Liver (tissue), 3 donors: Measurements from ENCODE around the gene CYLD.

Source experiments
- CTCF ChIP-seq: fragments of 150-350 bp; IDR thresholded peaks from 2 replicates; pipeline ENCODE4 v1.5.1; 2017; ENCODE audit warnings: improper control_type of control experiment, low read depth, low read length; ENCODE audit not compliant: missing input control
- EGR1 ChIP-seq, 2 donors: IDR thresholded peaks; 2 replicates each; pipeline ENCODE4 v1.6.1; 2016 to 2018; ENCODE audit warnings: antibody characterized with exemption in 2 of 2, low read depth in 2 of 2
- GABPA ChIP-seq, 2 donors: IDR thresholded peaks in 1 of 2; conservative IDR thresholded peaks in 1 of 2; 2 replicates each; pipeline ENCODE4 v1.6.1; 2016; ENCODE audit warnings: antibody characterized with exemption in 2 of 2, mild to moderate bottlenecking in 1 of 2, moderate library complexity in 1 of 2
- MAX ChIP-seq: IDR thresholded peaks from 2 replicates; pipeline ENCODE4 v1.6.1; 2016; ENCODE audit warnings: antibody characterized with exemption
- REST ChIP-seq: IDR thresholded peaks from 2 replicates; pipeline ENCODE4 v1.6.1; 2016; ENCODE audit warnings: antibody characterized with exemption, mild to moderate bottlenecking
- RXRA ChIP-seq, 2 donors: IDR thresholded peaks; 2 replicates each; pipeline ENCODE4 v1.6.1; 2017 to 2018; ENCODE audit warnings: antibody characterized with exemption in 2 of 2, mild to moderate bottlenecking in 1 of 2
- TAF1 ChIP-seq: conservative IDR thresholded peaks from 2 replicates; pipeline ENCODE4 v1.6.1; 2016; ENCODE audit warnings: antibody characterized with exemption, mild to moderate bottlenecking
- YY1 ChIP-seq: IDR thresholded peaks from 2 replicates; pipeline ENCODE4 v1.6.1; 2016; ENCODE audit warnings: antibody characterized with exemption, mild to moderate bottlenecking
- donor health status: healthy.
- donor health status: healthy.

- TF ChIP-seq CTCF (no peak), TAF1 (no peak), EGR1 (IDR thresholded peaks at IDR 0.05; ENCODE audit: low read depth in 2 of 2) (no peak), RXRA (IDR thresholded peaks at IDR 0.05) (no peak), GABPA (IDR thresholded peaks at IDR 0.05 in 1 of 2, conservative IDR thresholded peaks at IDR 0.05 in 1 of 2) (no peak), MAX (no peak), YY1 (no peak), REST (no peak)
These were observed 33.1 kb downstream of the CYLD start for GRCh38 chr16:50774960-50775359.
